Natural killer cell (primary cell): ENCODE data around the gene SNAPC2. TPM values are rescaled to one million over a fixed set of nuclear protein-coding genes. Genes with fewer than 3 reads are reported as not detected.

Experiments used
- ATAC-seq, 3 donors: fragments of 150-1000 bp in 2 of 3; fragments of 200-7000 bp in 1 of 3; cut with Tn5 transposase; 1 replicate in 1 of 3; 2 replicates in 2 of 3; pipeline ENCODE4 v1.10.0; 2021; ENCODE audit warnings: mild to moderate bottlenecking in 2 of 3, moderate library complexity in 2 of 3
- DNase-seq, 2 donors: peaks; one replicate each; pipeline versions ENCODE4 v3.0.0 to v3.0.0-alpha.2; 2013 to 2021; ENCODE audit warnings: mixed read lengths in 1 of 2
- H3K27ac ChIP-seq: one replicate; pipeline ENCODE4 v1.5.1; 2013; ENCODE audit warnings: mild to moderate bottlenecking, low read length
- H3K27me3 ChIP-seq: one replicate; pipeline ENCODE4 v1.6.1; 2013; ENCODE audit warnings: low read length; ENCODE audit not compliant: control insufficient read depth, insufficient read depth
- H3K36me3 ChIP-seq: one replicate; pipeline ENCODE4 v1.6.1; 2013; ENCODE audit warnings: low read length; ENCODE audit not compliant: control insufficient read depth, insufficient read depth
- H3K4me1 ChIP-seq: one replicate; pipeline ENCODE4 v1.6.1; 2013; ENCODE audit warnings: low read length; ENCODE audit not compliant: control insufficient read depth, insufficient read depth
- H3K4me3 ChIP-seq: one replicate; pipeline ENCODE4 v1.5.1; 2013; ENCODE audit warnings: low read length
- H3K9me3 ChIP-seq: one replicate; pipeline ENCODE4 v1.6.1; 2013; ENCODE audit warnings: low read length; ENCODE audit not compliant: control insufficient read depth, insufficient read depth
- H3K27ac Mint-ChIP-seq, 2 donors: one replicate each; pipeline ENCODE4 v1.8.0; 2022; ENCODE audit warnings: mild to moderate bottlenecking in 2 of 2, mixed read lengths in 2 of 2, moderate library complexity in 1 of 2
- H3K27me3 Mint-ChIP-seq, 2 donors: one replicate each; pipeline ENCODE4 v1.8.0; 2022; ENCODE audit warnings: low read depth in 2 of 2, mixed read lengths in 2 of 2
- H3K36me3 Mint-ChIP-seq: one replicate; pipeline ENCODE4 v1.8.0; 2022; ENCODE audit warnings: mixed read lengths
- H3K4me1 Mint-ChIP-seq, 2 donors: one replicate each; pipeline ENCODE4 v1.8.0; 2022; ENCODE audit warnings: mixed read lengths in 2 of 2
- H3K4me3 Mint-ChIP-seq: one replicate; pipeline ENCODE4 v1.8.0; 2022; ENCODE audit warnings: mild to moderate bottlenecking, moderate library complexity, mixed read lengths
- H3K9me3 Mint-ChIP-seq, 2 donors: one replicate each; pipeline ENCODE4 v1.8.0; 2022; ENCODE audit warnings: mixed read lengths in 2 of 2
- WGBS: methylation state at CpG from one replicate; pipeline ENCODE4 v1.1.7; 2013; ENCODE audit warnings: missing lambda C conversion rate; ENCODE audit not compliant: insufficient coverage; 5-methylcytosine and 5-hydroxymethylcytosine counted together
- intact Hi-C: fragments of 100-400 bp; cut with micrococcal nuclease; formaldehyde crosslinking; loops from one replicate; pipeline ENCODE4 v1.14.2; 2022
- total RNA-seq, 4 donors: library from RNA; stranded (reverse); fragments of 120-200 nt in 1 of 4; gene quantifications; one replicate each; pipeline versions ENCODE4 v1.2.3 to v1.2.4, GENCODE V29; 2013 to 2022
- TF ChIP-seq, protein P1 (sequence below): fragments of 200-600 bp; IDR thresholded peaks from one replicate; pipeline ENCODE4 v1.8.0; 2022; ENCODE audit warnings: antibody characterized with exemption

The SNAPC2 gene
- total RNA-seq, 3 donors from 2014 or later (not counting 1 experiment from before 2014, with no cell fraction given) = 22.1 to 32.4 (median 27.1) TPM

DNA sequence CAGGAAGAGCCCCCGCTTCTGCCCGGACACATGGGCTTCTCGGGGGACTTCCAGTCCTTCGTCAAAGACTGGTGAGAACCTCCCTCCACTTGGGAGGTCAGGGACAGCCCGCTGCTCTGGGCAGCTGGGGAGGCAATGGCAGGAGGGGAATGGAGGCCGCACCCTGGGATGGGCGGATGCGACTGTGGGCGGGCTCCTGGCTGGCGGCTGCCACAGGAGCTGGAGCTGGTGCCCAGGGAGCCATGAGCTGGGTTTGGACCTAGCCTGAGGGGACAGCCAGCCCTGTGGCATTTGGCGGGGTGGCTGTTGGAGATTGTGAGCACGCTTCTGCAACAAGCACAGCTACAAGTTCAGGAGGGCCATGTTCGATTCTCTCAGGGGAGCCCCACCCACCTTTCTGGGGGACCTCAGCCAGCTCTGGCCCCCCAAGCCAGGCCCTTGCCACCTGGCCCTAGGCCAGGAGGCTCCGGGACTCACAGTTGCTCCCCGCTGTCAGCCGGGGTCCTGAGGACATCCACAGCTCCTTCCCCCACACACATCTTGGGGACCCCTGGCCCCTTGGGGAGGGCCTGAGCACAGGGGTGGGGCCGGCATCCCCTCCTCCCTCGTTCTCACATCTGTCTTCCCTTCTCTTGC is 8.5 kb upstream of the SNAPC2 start:
- no peak for ATAC-seq

DNA sequence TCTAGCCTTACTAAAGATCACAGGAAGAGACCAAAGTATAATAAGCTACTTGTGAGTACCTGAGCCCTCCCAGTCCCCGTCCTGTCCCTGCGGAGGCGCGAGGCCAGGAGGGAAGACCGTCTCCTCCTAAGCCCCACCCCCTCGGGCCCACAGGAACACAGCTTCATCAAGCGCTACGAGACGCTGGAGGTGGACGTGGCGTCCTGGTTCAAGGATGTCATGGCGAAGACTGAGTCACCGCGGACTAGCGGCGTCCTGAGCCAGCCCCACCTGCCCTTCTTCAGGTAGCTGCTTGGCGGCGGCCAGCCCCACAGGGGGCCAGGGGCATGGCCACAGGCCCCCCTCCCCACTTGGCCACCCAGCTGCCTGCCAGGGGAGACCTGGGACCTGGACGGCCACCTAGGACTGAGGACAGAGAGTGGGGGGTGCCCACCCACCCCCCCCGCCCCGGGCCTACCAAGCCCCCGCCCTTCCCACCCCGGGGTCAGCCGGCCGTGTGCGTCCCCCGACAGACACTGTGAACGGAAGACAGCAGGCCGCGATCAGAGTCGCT is 7.9 kb upstream of the SNAPC2 start:
- WGBS = 96% methylated on average over 31 of the region's 31 CpGs
- H3K27me3 ChIP-seq = peaks cover 17% of the 10 kb centered on the region
- intact Hi-C loops = no loop called here
- DNase-seq = no peak
- TF ChIP-seq, protein P1, sequence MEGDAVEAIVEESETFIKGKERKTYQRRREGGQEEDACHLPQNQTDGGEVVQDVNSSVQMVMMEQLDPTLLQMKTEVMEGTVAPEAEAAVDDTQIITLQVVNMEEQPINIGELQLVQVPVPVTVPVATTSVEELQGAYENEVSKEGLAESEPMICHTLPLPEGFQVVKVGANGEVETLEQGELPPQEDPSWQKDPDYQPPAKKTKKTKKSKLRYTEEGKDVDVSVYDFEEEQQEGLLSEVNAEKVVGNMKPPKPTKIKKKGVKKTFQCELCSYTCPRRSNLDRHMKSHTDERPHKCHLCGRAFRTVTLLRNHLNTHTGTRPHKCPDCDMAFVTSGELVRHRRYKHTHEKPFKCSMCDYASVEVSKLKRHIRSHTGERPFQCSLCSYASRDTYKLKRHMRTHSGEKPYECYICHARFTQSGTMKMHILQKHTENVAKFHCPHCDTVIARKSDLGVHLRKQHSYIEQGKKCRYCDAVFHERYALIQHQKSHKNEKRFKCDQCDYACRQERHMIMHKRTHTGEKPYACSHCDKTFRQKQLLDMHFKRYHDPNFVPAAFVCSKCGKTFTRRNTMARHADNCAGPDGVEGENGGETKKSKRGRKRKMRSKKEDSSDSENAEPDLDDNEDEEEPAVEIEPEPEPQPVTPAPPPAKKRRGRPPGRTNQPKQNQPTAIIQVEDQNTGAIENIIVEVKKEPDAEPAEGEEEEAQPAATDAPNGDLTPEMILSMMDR = no peak
- no peak overlapping the region for H3K27ac ChIP-seq
- H3K4me1 Mint-ChIP-seq = peaks cover 5 to 20% of the 10 kb centered on the region in 2 donors
- no peaks in the 10 kb centered on the region for H3K9me3 ChIP-seq
- H3K4me3 ChIP-seq = no peak overlapping the region
- H3K9me3 Mint-ChIP-seq = no peaks in the 10 kb centered on the region
- ATAC-seq = no peak
- no peak overlapping the region for H3K27ac Mint-ChIP-seq
- H3K4me1 ChIP-seq = peaks cover 18% of the 10 kb centered on the region
- no peaks in the 10 kb centered on the region for H3K36me3 Mint-ChIP-seq
- H3K4me3 Mint-ChIP-seq = no peak overlapping the region
- peaks cover 32% of the 10 kb centered on the region for H3K36me3 ChIP-seq
- H3K27me3 Mint-ChIP-seq = peaks cover 0 to 16% of the 10 kb centered on the region in 2 donors

More for the DNA sequence above, 8.5 kb upstream of the SNAPC2 start:
- 96% methylated on average over 18 of the region's 18 CpGs for WGBS
- no peaks in the 10 kb centered on the region for H3K9me3 Mint-ChIP-seq
- H3K36me3 Mint-ChIP-seq = no peaks in the 10 kb centered on the region
- H3K27me3 Mint-ChIP-seq = peaks cover 0 to 13% of the 10 kb centered on the region in 2 donors
- DNase-seq = no peak
- H3K4me3 Mint-ChIP-seq = no peak overlapping the region
- Histone ChIP-seq H3K4me1 (peaks cover 13% of the 10 kb centered on the region), H3K27me3 (peaks cover 13% of the 10 kb centered on the region), H3K9me3 (no peaks in the 10 kb centered on the region), H3K36me3 (peaks cover 32% of the 10 kb centered on the region), H3K4me3 (no peak overlapping the region), H3K27ac (no peak overlapping the region)
- H3K27ac Mint-ChIP-seq = no peak overlapping the region
- TF ChIP-seq, protein P1 = no peak
- intact Hi-C loops = no loop called here
- H3K4me1 Mint-ChIP-seq = peaks cover 0 to 20% of the 10 kb centered on the region in 2 donors

DNA sequence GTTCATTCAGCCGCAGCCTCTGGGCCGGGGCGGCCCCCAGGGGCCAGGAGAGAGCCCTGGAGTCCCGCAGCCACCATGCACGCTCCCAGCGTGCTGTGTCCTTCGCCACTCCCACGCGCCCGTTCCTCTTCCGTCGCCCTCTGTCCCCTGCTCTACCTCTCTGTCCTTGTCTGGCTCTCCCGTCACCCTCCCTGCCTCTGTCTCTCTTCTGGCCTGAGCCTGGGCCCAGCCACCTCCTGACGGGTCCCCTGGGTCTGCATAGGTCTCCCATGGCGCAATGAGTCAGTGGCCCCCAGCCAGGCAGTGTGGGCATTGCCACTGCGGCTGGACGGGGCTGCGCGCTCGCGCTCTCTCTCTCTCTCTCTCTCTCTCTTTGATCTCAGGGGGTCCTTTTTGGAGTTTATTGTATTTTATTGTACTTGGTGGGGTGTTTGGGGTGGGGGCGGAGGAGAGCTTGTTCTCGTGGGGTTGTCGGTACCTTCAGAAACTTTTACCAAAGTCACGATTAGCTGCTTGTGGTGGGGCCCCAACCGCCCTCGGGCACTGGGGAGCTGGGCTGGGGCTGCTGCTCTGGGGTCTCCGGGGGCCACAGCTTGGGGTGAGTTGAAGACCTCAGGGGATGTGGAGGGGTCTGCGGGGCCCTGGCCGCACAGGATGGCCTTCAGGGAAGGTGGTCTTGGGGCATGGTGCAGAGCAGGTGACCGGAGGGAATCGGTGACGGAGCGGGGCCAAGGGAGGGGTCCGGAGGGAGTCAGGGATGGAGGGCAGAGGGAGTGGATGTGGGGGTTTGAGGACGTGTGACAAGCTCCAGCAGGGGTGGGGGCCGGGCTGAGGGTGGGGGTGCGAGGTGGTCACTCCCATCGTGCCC is 7.2 kb upstream of the SNAPC2 start:
- Mint-ChIP-seq H3K36me3 (no peaks in the 10 kb centered on the region), H3K27me3 (peaks cover 0 to 18% of the 10 kb centered on the region in 2 donors), H3K4me3 (peak overlapping the region; percentile 43), H3K9me3 (no peaks in the 10 kb centered on the region), H3K27ac (peak overlapping the region in 1 of 2 donors; percentile 5), H3K4me1 (peaks cover 5 to 17% of the 10 kb centered on the region in 2 donors)
- peaks cover 32% of the 10 kb centered on the region for H3K36me3 ChIP-seq
- H3K4me3 ChIP-seq = no peak overlapping the region
- TF ChIP-seq, protein P1 = no peak
- no peak overlapping the region for H3K27ac ChIP-seq
- DNase-seq (no peak), ATAC-seq (no peak)
- 96% methylated on average over 33 of the region's 39 CpGs for WGBS
- intact Hi-C loops = no loop called here
- peaks cover 19% of the 10 kb centered on the region for H3K27me3 ChIP-seq
- H3K9me3 ChIP-seq = no peaks in the 10 kb centered on the region
- H3K4me1 ChIP-seq = peaks cover 20% of the 10 kb centered on the region
